Cardiac muscle cell (in vitro differentiated cells and primary cell): ENCODE results near the gene CREB5. TPM values are rescaled to one million over a fixed set of nuclear protein-coding genes. Genes with fewer than 3 reads are reported as not detected.

Experiments
- DNase-seq, 2 donors: peaks; one replicate each; pipeline versions ENCODE4 v3.0.0 to v3.0.0-alpha.2; 2010 to 2017; ENCODE audit warnings: low read depth in 1 of 2, low spot score in 1 of 2
- H3K27ac ChIP-seq: fragments of 200-600 bp; sonication (generic); 2 replicates; pipeline ENCODE4 v1.5.1; 2016
- H3K27me3 ChIP-seq: fragments of 200-600 bp; sonication (generic); 2 replicates; pipeline ENCODE4 v1.6.0; 2016; ENCODE audit warnings: control low read depth
- H3K36me3 ChIP-seq: fragments of 200-600 bp; sonication (generic); 2 replicates; pipeline ENCODE4 v1.5.1; 2016; ENCODE audit warnings: control low read depth
- H3K4me1 ChIP-seq: fragments of 200-600 bp; sonication (generic); 2 replicates; pipeline ENCODE4 v1.8.1; 2017; ENCODE audit warnings: low read depth, mild to moderate bottlenecking, mixed run types
- H3K4me3 ChIP-seq: fragments of 200-600 bp; sonication (generic); 2 replicates; pipeline ENCODE4 v1.5.1; 2016; ENCODE audit warnings: mild to moderate bottlenecking
- H3K9me3 ChIP-seq: fragments of 200-600 bp; sonication (generic); 2 replicates; pipeline ENCODE4 v1.5.1; 2017; ENCODE audit warnings: low read depth, mild to moderate bottlenecking, control low read depth
- polyA plus RNA-seq: library from polyadenylated mRNA; unstranded; fragments of >200 nt; fragmentation: Nextera tagmentation; extraction: Ambion mirVana; gene quantifications from 2 replicates; pipeline ENCODE4 v1.2.1, GENCODE V29; 2016
- total RNA-seq: library from RNA; depleted of rRNA; stranded (reverse); fragments of >200 nt; gene quantifications from 2 replicates; pipeline ENCODE4 v1.2.3, GENCODE V29; 2016
- TF ChIP-seq, protein P1 (sequence below): IDR thresholded peaks from 2 replicates; pipeline ENCODE4 v1.5.1; 2012; ENCODE audit warnings: low read depth, mild to moderate bottlenecking, low read length

The CREB5 gene
- total and polyA plus RNA-seq, 2 experiments from 2014 or later: 4.6 TPM

DNA sequence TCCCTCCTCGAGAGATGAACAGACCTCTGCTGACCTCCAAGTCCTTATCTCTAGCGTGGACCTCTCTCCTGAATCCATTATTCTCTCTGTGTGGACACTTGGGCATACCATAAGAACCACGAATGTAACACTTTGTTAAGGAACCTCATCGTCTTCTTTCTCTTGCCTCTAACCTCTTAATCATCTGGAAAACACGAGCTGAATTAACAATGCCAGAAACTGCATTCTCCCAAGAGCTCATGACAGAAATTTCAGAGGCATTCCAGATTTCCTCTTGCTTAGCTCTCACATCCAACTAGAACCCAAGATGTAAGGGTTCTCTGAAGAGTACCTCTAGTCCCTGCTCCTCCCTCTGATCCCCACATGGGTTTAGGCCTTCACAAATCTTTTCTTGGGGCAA, 444.3 kb downstream of the CREB5 start:
- no peaks in the 10 kb centered on the region for H3K9me3 ChIP-seq
- H3K36me3 ChIP-seq: no peaks in the 10 kb centered on the region
- no peak overlapping the region for H3K4me3 ChIP-seq
- H3K27ac ChIP-seq: no peak overlapping the region
- TF ChIP-seq, protein P1, sequence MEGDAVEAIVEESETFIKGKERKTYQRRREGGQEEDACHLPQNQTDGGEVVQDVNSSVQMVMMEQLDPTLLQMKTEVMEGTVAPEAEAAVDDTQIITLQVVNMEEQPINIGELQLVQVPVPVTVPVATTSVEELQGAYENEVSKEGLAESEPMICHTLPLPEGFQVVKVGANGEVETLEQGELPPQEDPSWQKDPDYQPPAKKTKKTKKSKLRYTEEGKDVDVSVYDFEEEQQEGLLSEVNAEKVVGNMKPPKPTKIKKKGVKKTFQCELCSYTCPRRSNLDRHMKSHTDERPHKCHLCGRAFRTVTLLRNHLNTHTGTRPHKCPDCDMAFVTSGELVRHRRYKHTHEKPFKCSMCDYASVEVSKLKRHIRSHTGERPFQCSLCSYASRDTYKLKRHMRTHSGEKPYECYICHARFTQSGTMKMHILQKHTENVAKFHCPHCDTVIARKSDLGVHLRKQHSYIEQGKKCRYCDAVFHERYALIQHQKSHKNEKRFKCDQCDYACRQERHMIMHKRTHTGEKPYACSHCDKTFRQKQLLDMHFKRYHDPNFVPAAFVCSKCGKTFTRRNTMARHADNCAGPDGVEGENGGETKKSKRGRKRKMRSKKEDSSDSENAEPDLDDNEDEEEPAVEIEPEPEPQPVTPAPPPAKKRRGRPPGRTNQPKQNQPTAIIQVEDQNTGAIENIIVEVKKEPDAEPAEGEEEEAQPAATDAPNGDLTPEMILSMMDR: no peak
- no peak for DNase-seq
- H3K4me1 ChIP-seq: peaks cover 7% of the 10 kb centered on the region
- H3K27me3 ChIP-seq: peaks cover 9% of the 10 kb centered on the region

DNA sequence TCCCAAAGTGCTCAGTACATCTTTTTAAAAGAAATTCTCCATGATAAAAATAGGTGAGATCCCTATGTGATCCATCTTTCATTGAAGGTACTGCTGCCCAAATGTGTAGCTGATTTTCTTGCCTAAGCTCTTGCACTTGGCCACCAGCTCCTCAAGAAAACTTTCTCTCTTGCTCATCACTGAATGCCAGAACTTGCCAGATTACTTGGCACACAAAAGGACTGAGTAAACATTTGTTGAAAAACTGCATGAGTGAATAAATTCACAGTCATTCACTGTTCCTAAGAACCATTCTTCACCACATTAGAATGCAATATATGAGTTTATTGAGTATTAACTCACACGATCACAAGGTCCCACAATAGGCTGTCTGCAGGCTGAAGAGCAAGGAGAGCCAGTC, 445.9 kb downstream of the CREB5 start:
- Histone ChIP-seq H3K27ac (no peak overlapping the region), H3K9me3 (no peaks in the 10 kb centered on the region), H3K36me3 (no peaks in the 10 kb centered on the region), H3K4me1 (peaks cover 7% of the 10 kb centered on the region), H3K4me3 (no peak overlapping the region), H3K27me3 (no peaks in the 10 kb centered on the region)
- no peak for DNase-seq
- TF ChIP-seq, protein P1: no peak

- DNase-seq: no peak
- Histone ChIP-seq H3K9me3 (no peaks in the 10 kb centered on the region), H3K4me3 (no peak overlapping the region), H3K27me3 (no peaks in the 10 kb centered on the region), H3K4me1 (peaks cover 3% of the 10 kb centered on the region), H3K36me3 (no peaks in the 10 kb centered on the region), H3K27ac (no peak overlapping the region)
- TF ChIP-seq, protein P1: no peak
Observed at GRCh38 chr7:28858895-28859294, 446.6 kb downstream of the CREB5 start.

GRCh38 chr7:28861825-28862224, 449.5 kb downstream of the CREB5 start:
- Histone ChIP-seq H3K4me3 (no peak overlapping the region), H3K27me3 (no peaks in the 10 kb centered on the region), H3K4me1 (peaks cover 3% of the 10 kb centered on the region), H3K36me3 (no peaks in the 10 kb centered on the region), H3K9me3 (no peaks in the 10 kb centered on the region), H3K27ac (no peak overlapping the region)
- TF ChIP-seq, protein P1: no peak
- peak in 1 of 2 donors; percentile 48 for DNase-seq

DNA sequence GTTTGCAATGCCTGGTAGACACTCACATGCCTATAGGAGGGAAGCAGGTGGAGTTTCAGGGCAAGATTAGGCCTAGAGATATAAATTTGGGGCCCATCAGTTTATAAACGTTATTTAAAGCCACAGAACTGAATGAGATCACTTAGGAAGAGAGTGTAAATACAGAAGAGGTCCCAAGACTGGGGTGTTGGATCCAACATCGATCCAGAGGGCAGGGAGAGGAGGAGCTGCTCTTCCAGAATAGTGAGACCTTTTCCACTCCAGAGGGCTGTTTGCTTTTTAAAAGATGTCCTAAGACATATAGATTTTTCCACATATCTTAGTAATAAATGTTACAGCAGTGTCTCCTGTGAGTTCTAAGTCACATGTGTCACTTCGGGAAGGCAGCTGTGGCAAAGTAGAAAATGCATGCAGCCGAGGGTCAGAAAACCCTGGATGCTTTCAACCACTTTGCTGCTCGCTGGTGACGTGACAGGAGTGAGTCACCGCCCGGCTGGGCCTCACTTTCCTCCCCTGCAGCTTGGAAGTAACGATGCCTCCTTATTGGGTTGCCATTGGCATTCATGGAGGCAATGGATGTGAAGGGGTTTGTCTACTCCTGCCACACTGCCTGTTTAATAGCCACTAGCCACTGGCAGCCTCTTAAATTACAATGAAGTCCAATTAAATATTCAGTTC, 450.4 kb downstream of the CREB5 start:
- Histone ChIP-seq H3K4me1 (peaks cover 3% of the 10 kb centered on the region), H3K27ac (no peak overlapping the region), H3K4me3 (no peak overlapping the region), H3K9me3 (no peaks in the 10 kb centered on the region), H3K36me3 (no peaks in the 10 kb centered on the region), H3K27me3 (no peaks in the 10 kb centered on the region)
- DNase-seq: peak in 1 of 2 donors; percentile 14
- TF ChIP-seq, protein P1: no peak
